Suprapubic skin (tissue), 4 donors: Measurements from ENCODE around the gene CCDC148. TPM values are rescaled to one million over a fixed set of nuclear protein-coding genes. Genes with fewer than 3 reads are reported as not detected.

Experiments
- DNase-seq, 2 donors: peaks; one replicate each; pipeline ENCODE4 v3.0.0-alpha.2; 2019; ENCODE audit warnings: low spot score in 2 of 2
- H3K27ac ChIP-seq: fragments of 200-600 bp; sonication (generic); one replicate; pipeline ENCODE4 v1.5.1; 2019
- H3K27me3 ChIP-seq: fragments of 200-600 bp; sonication (generic); one replicate; pipeline ENCODE4 v1.5.1; 2019
- H3K36me3 ChIP-seq: fragments of 200-600 bp; sonication (generic); one replicate; pipeline ENCODE4 v1.5.1; 2019
- H3K4me1 ChIP-seq: fragments of 200-600 bp; sonication (generic); one replicate; pipeline ENCODE4 v1.5.1; 2019
- H3K4me3 ChIP-seq: fragments of 200-600 bp; sonication (generic); one replicate; pipeline ENCODE4 v1.5.1; 2019; ENCODE audit warnings: mild to moderate bottlenecking
- H3K9me3 ChIP-seq: fragments of 200-600 bp; sonication (generic); one replicate; pipeline ENCODE4 v1.5.1; 2019
- CTCF ChIP-seq, 2 donors: fragments of 200-600 bp in 1 of 2; fragments of 450-650 bp in 1 of 2; sonication (generic) in 1 of 2; IDR thresholded peaks; one replicate each; pipeline ENCODE4 v1.5.1; 2016 to 2019; ENCODE audit warnings: antibody characterized with exemption in 2 of 2, mild to moderate bottlenecking in 1 of 2, moderate library complexity in 1 of 2
- EP300 ChIP-seq: sonication (generic); formaldehyde crosslinking; IDR thresholded peaks from one replicate; pipeline ENCODE4 v1.6.1; 2017; ENCODE audit warnings: antibody characterized with exemption
- POLR2A ChIP-seq, 2 donors: fragments of 450-650 bp; IDR thresholded peaks; one replicate each; pipeline ENCODE4 v1.6.1; 2017; ENCODE audit warnings: antibody characterized with exemption in 2 of 2, mild to moderate bottlenecking in 2 of 2, moderate library complexity in 2 of 2
- POLR2AphosphoS5 ChIP-seq, 3 donors: sonication (generic); formaldehyde crosslinking; IDR thresholded peaks; one replicate each; pipeline ENCODE4 v1.6.1; 2017; ENCODE audit warnings: antibody characterized with exemption in 3 of 3
- WGBS: methylation state at CpG from one replicate; pipeline ENCODE4 v1.1.5; 2018; 5-methylcytosine and 5-hydroxymethylcytosine counted together
- total RNA-seq, 4 donors: library from RNA; depleted of rRNA; stranded (reverse); fragments of >200 nt; gene quantifications; one replicate each; pipeline ENCODE4 v1.1.0, GENCODE V29; 2016

The CCDC148 gene
- total RNA-seq, 4 donors from 2014 or later = 0.29 to 0.72 (median 0.42) TPM; not detected in 1

- peaks cover 6% of the 10 kb centered on the region for H3K4me1 ChIP-seq
- WGBS = 89% methylated on average over 8 of the region's 8 CpGs
- no peaks in the 10 kb centered on the region for H3K36me3 ChIP-seq
- H3K27me3 ChIP-seq = no peaks in the 10 kb centered on the region
- H3K9me3 ChIP-seq = no peaks in the 10 kb centered on the region
- H3K4me3 ChIP-seq = no peak overlapping the region
- no peak for DNase-seq
- no peak overlapping the region for H3K27ac ChIP-seq
- no peak for TF ChIP-seq POLR2AphosphoS5 (IDR thresholded peaks at IDR 0.05)
- TF ChIP-seq EP300 = no peak
- no peak for TF ChIP-seq CTCF (IDR thresholded peaks at IDR 0.05)
- no peak for TF ChIP-seq POLR2A (IDR thresholded peaks at IDR 0.05)
These were observed 239.0 kb downstream of the CCDC148 start for GRCh38 chr2:158217593-158217992.

- Histone ChIP-seq H3K27me3 (no peaks in the 10 kb centered on the region), H3K27ac (no peak overlapping the region), H3K36me3 (no peaks in the 10 kb centered on the region), H3K4me1 (peaks cover 6% of the 10 kb centered on the region), H3K4me3 (no peak overlapping the region), H3K9me3 (no peaks in the 10 kb centered on the region)
- no peak for DNase-seq
- 39% methylated on average over 2 of the region's 2 CpGs for WGBS
- TF ChIP-seq POLR2AphosphoS5 (IDR thresholded peaks at IDR 0.05) = no peak
These were observed 242.1 kb downstream of the CCDC148 start for GRCh38 chr2:158214431-158214830.

GRCh38 chr2:158213773-158214172, 242.8 kb downstream of the CCDC148 start:
- no peaks in the 10 kb centered on the region for H3K9me3 ChIP-seq
- H3K4me3 ChIP-seq = no peak overlapping the region
- TF ChIP-seq POLR2AphosphoS5 (IDR thresholded peaks at IDR 0.05) (no peak), EP300 (no peak), POLR2A (IDR thresholded peaks at IDR 0.05) (no peak), CTCF (IDR thresholded peaks at IDR 0.05) (no peak)
- H3K27me3 ChIP-seq = no peaks in the 10 kb centered on the region
- WGBS = 59% methylated on average over 2 of the region's 2 CpGs
- H3K4me1 ChIP-seq = peaks cover 6% of the 10 kb centered on the region
- H3K36me3 ChIP-seq = no peaks in the 10 kb centered on the region
- H3K27ac ChIP-seq = no peak overlapping the region
- no peak for DNase-seq

- WGBS = 72% methylated on average over 2 of the region's 2 CpGs
These were observed 244.3 kb downstream of the CCDC148 start for GRCh38 chr2:158212301-158212700.

GRCh38 chr2:158211502-158211901, 245.1 kb downstream of the CCDC148 start:
- Histone ChIP-seq H3K4me1 (peaks cover 6% of the 10 kb centered on the region), H3K36me3 (no peaks in the 10 kb centered on the region), H3K27ac (no peak overlapping the region), H3K4me3 (no peak overlapping the region), H3K9me3 (no peaks in the 10 kb centered on the region), H3K27me3 (no peaks in the 10 kb centered on the region)
- 56% methylated on average over 2 of the region's 2 CpGs for WGBS
- no peak for DNase-seq
- no peak for TF ChIP-seq EP300
- no peak for TF ChIP-seq POLR2A (IDR thresholded peaks at IDR 0.05)
- TF ChIP-seq POLR2AphosphoS5 (IDR thresholded peaks at IDR 0.05) = no peak
- TF ChIP-seq CTCF (IDR thresholded peaks at IDR 0.05) = no peak

More at GRCh38 chr2:158212301-158212700, 244.3 kb downstream of the CCDC148 start:
- no peak overlapping the region for H3K4me3 ChIP-seq
- no peak for TF ChIP-seq CTCF (IDR thresholded peaks at IDR 0.05)
- no peak for TF ChIP-seq POLR2A (IDR thresholded peaks at IDR 0.05)
- TF ChIP-seq POLR2AphosphoS5 (IDR thresholded peaks at IDR 0.05) = no peak
- no peak for TF ChIP-seq EP300
- H3K27me3 ChIP-seq = no peaks in the 10 kb centered on the region
- H3K9me3 ChIP-seq = no peaks in the 10 kb centered on the region
- no peak overlapping the region for H3K27ac ChIP-seq
- H3K4me1 ChIP-seq = peaks cover 6% of the 10 kb centered on the region
- no peak for DNase-seq
- no peaks in the 10 kb centered on the region for H3K36me3 ChIP-seq

- Histone ChIP-seq H3K4me1 (peaks cover 4% of the 10 kb centered on the region), H3K4me3 (no peak overlapping the region), H3K27me3 (no peaks in the 10 kb centered on the region), H3K36me3 (no peaks in the 10 kb centered on the region), H3K9me3 (no peaks in the 10 kb centered on the region), H3K27ac (no peak overlapping the region)
- DNase-seq = no peak
- TF ChIP-seq POLR2AphosphoS5 (IDR thresholded peaks at IDR 0.05) (no peak), POLR2A (IDR thresholded peaks at IDR 0.05) (no peak), EP300 (no peak), CTCF (IDR thresholded peaks at IDR 0.05) (no peak)
- WGBS = 89% methylated on average over 1 of the region's 1 CpG
These were observed 249.2 kb downstream of the CCDC148 start for GRCh38 chr2:158207354-158207753.
